ENCODE data around the gene TLR9.
A peak's percentile ranks its signal among the peaks of the same experiment; 100 is the strongest.

The TLR9 gene

DNA sequence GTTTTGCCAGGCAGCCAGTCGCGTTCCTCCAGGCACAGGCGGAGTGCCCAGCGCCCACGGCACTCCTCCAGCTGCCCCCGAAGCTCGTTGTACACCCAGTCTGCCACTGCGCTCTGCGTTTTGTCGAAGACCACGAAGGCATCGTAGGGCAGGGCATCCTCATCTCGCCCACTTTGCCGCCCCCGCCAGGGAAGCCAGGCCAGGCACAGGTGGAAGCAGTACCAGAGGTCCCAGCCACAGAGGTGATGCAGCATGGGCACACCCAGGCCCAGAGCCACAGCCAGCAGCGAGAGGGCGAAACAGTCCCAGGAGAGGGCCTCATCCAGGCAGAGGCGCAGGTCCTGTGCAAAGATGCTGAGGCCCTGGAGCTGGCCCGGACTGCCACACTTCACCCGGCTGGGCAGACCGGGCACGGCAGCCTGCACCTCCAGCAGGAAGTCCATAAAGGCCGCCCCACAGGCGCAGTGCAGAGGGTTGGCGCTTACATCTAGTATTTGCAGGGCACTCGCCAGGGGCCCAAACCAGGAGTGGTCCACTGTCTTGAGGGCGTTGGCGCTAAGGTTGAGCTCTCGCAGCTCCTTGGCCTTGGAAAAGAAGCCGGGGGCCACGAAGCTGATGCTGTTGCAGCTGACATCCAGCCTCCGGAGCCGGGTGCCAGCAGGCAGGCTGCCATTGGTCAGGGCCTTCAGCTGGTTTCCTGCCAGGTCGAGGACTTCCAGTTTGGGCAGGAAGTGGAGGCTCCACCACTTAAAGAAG, 3.7 kb downstream of the TLR9 start:
- no peak overlapping the region for H3K9ac ChIP-seq (ENCODE audit: low read length)
- WGBS, result 94% methylated on average over 34 of the region's 34 CpGs
- H3K18ac ChIP-seq (ENCODE audit: low read depth in 1 of 2, low read length in 2 of 2), result no peak overlapping the region
- no peak overlapping the region for H2AK5ac ChIP-seq (ENCODE audit: low read length, severe bottlenecking)
- H4K8ac ChIP-seq (ENCODE audit: low read length), result no peak overlapping the region
- H3K4me1 ChIP-seq (ENCODE audit: control insufficient read depth, insufficient read depth, low read depth, low read length), result peaks cover 8% of the 10 kb centered on the region
- H4K91ac ChIP-seq (ENCODE audit: low read length), result no peak overlapping the region
- H3K4me3 ChIP-seq (ENCODE audit: insufficient read depth in 1 of 2, low read depth in 1 of 2, low read length in 2 of 2), result no peak overlapping the region
- H2BK12ac ChIP-seq (ENCODE audit: low read length in 2 of 2), result no peak overlapping the region
- H3K9me3 ChIP-seq (ENCODE audit: control insufficient read depth, low read length), result no peaks in the 10 kb centered on the region
- H2BK120ac ChIP-seq (ENCODE audit: low read depth, low read length), result no peak overlapping the region
- H3K4ac ChIP-seq (ENCODE audit: low read depth in 1 of 2, low read length in 2 of 2), result no peak overlapping the region
- no peak for DNase-seq
- no peaks in the 10 kb centered on the region for H3K36me3 ChIP-seq (ENCODE audit: control insufficient read depth in 1 of 2, insufficient read depth in 2 of 2, low read depth in 1 of 2, low read length in 2 of 2)
- H2BK5ac ChIP-seq (ENCODE audit: low read depth, low read length, poor library complexity, severe bottlenecking), result no peak overlapping the region
- no peak overlapping the region for H3K4me2 ChIP-seq (ENCODE audit: low read length, poor library complexity, severe bottlenecking)
- no peak overlapping the region for H3K14ac ChIP-seq (ENCODE audit: low read length in 2 of 2)
- H2AFZ ChIP-seq (ENCODE audit: low read depth, low read length), result no peak overlapping the region
- H3K27ac ChIP-seq (ENCODE audit: low read length, poor library complexity, severe bottlenecking), result no peak overlapping the region
- no peak overlapping the region for H2BK15ac ChIP-seq (ENCODE audit: low read depth, poor library complexity, severe bottlenecking)
- no peak overlapping the region for H3K23ac ChIP-seq (ENCODE audit: low read length in 2 of 2)
- no peaks in the 10 kb centered on the region for H3K79me1 ChIP-seq (replicated peaks; ENCODE audit: low read length, poor library complexity, severe bottlenecking)
- peaks cover 0 to 7% of the 10 kb centered on the region in 2 experiments for H3K27me3 ChIP-seq (ENCODE audit: control insufficient read depth in 1 of 2, insufficient read depth in 1 of 2, low read length in 2 of 2)

- Histone ChIP-seq H2BK12ac (ENCODE audit: low read length in 2 of 2) (no peak overlapping the region), H3K79me1 (replicated peaks; ENCODE audit: low read length, poor library complexity, severe bottlenecking) (no peaks in the 10 kb centered on the region), H2AFZ (ENCODE audit: low read depth, low read length) (no peak overlapping the region), H3K9ac (ENCODE audit: low read length) (no peak overlapping the region), H3K4ac (ENCODE audit: low read depth in 1 of 2, low read length in 2 of 2) (no peak overlapping the region), H4K91ac (ENCODE audit: low read length) (no peak overlapping the region), H2BK5ac (ENCODE audit: low read depth, low read length, poor library complexity, severe bottlenecking) (no peak overlapping the region), H3K27ac (ENCODE audit: low read length, poor library complexity, severe bottlenecking) (no peak overlapping the region), H2BK120ac (ENCODE audit: low read depth, low read length) (no peak overlapping the region), H3K4me1 (ENCODE audit: control insufficient read depth, insufficient read depth, low read depth, low read length) (peaks cover 9% of the 10 kb centered on the region), H3K36me3 (ENCODE audit: control insufficient read depth in 1 of 2, insufficient read depth in 2 of 2, low read depth in 1 of 2, low read length in 2 of 2) (no peaks in the 10 kb centered on the region), H4K8ac (ENCODE audit: low read length) (no peak overlapping the region), H3K14ac (ENCODE audit: low read length in 2 of 2) (no peak overlapping the region), H3K27me3 (ENCODE audit: control insufficient read depth in 1 of 2, insufficient read depth in 1 of 2, low read length in 2 of 2) (peaks cover 0 to 7% of the 10 kb centered on the region in 2 experiments), H2AK5ac (ENCODE audit: low read length, severe bottlenecking) (no peak overlapping the region), H2BK15ac (ENCODE audit: low read depth, poor library complexity, severe bottlenecking) (no peak overlapping the region), H3K4me3 (ENCODE audit: insufficient read depth in 1 of 2, low read depth in 1 of 2, low read length in 2 of 2) (no peak overlapping the region), H3K18ac (ENCODE audit: low read depth in 1 of 2, low read length in 2 of 2) (no peak overlapping the region), H3K9me3 (ENCODE audit: control insufficient read depth, low read length) (no peaks in the 10 kb centered on the region), H3K4me2 (ENCODE audit: low read length, poor library complexity, severe bottlenecking) (no peak overlapping the region), H3K23ac (ENCODE audit: low read length in 2 of 2) (no peak overlapping the region)
- WGBS, result 95% methylated on average over 27 of the region's 27 CpGs
- DNase-seq, result no peak
These were observed 4.3 kb downstream of the TLR9 start for GRCh38 chr3:52221141-52221562.

GRCh38 chr3:52220380-52221026, 4.9 kb downstream of the TLR9 start:
- DNase-seq, result peak; percentile 71
- Histone ChIP-seq H3K4me2 (ENCODE audit: low read length, poor library complexity, severe bottlenecking) (no peak overlapping the region), H2BK5ac (ENCODE audit: low read depth, low read length, poor library complexity, severe bottlenecking) (no peak overlapping the region), H4K8ac (ENCODE audit: low read length) (no peak overlapping the region), H3K27ac (ENCODE audit: low read length, poor library complexity, severe bottlenecking) (no peak overlapping the region), H3K9me3 (ENCODE audit: control insufficient read depth, low read length) (no peaks in the 10 kb centered on the region), H3K23ac (ENCODE audit: low read length in 2 of 2) (no peak overlapping the region), H3K14ac (ENCODE audit: low read length in 2 of 2) (no peak overlapping the region), H3K79me1 (replicated peaks; ENCODE audit: low read length, poor library complexity, severe bottlenecking) (no peaks in the 10 kb centered on the region), H2BK120ac (ENCODE audit: low read depth, low read length) (no peak overlapping the region), H3K9ac (ENCODE audit: low read length) (no peak overlapping the region), H3K36me3 (ENCODE audit: control insufficient read depth in 1 of 2, insufficient read depth in 2 of 2, low read depth in 1 of 2, low read length in 2 of 2) (peaks cover 5 to 6% of the 10 kb centered on the region in 2 experiments), H2BK15ac (ENCODE audit: low read depth, poor library complexity, severe bottlenecking) (no peak overlapping the region), H4K91ac (ENCODE audit: low read length) (no peak overlapping the region), H2BK12ac (ENCODE audit: low read length in 2 of 2) (no peak overlapping the region), H3K18ac (ENCODE audit: low read depth in 1 of 2, low read length in 2 of 2) (no peak overlapping the region), H3K4me3 (ENCODE audit: insufficient read depth in 1 of 2, low read depth in 1 of 2, low read length in 2 of 2) (no peak overlapping the region), H3K4ac (ENCODE audit: low read depth in 1 of 2, low read length in 2 of 2) (no peak overlapping the region), H2AFZ (ENCODE audit: low read depth, low read length) (no peak overlapping the region), H3K4me1 (ENCODE audit: control insufficient read depth, insufficient read depth, low read depth, low read length) (peaks cover 9% of the 10 kb centered on the region), H3K27me3 (ENCODE audit: control insufficient read depth in 1 of 2, insufficient read depth in 1 of 2, low read length in 2 of 2) (peaks cover 0 to under 1% of the 10 kb centered on the region in 2 experiments), H2AK5ac (ENCODE audit: low read length, severe bottlenecking) (no peak overlapping the region)
- WGBS, result 23% methylated on average over 9 of the region's 9 CpGs

DNA sequence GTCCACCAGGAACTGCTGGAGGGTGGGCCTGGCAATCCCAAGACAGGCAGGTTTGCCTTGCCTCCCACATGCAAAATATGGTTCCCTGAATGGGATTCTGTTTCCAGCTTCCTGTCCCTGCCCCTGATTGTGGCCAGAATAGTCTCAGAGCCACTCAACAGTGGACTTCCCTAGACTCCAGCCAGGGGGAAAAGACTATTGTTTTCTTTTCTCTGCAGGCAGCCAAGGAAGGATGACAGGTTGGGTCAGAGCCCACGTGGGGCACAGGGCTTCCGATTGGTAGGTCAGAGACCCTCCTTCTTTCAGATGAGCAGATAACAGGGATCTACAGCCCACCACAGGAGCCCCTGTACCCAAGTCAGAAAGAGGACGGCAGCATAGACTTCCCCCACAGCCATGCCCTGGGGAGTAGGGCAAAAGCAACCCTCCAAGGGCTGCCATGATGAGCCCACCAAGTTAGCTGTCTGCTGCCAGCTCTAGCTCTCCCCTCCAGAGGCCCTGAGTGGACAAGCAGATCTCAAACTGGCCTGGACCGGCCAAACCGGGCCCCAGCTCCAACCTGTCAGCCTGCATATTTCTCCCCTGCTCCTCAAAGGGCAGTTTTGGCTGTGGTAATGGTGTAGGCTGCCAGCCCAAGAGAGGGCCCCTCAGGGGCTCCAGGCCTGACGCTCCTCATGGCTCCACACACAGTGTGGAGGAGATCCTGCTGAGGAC, 6.4 kb downstream of the TLR9 start:
- Histone ChIP-seq H2AFZ (ENCODE audit: low read depth, low read length) (no peak overlapping the region), H3K9me3 (ENCODE audit: control insufficient read depth, low read length) (no peaks in the 10 kb centered on the region), H3K4me1 (ENCODE audit: control insufficient read depth, insufficient read depth, low read depth, low read length) (peaks cover 9% of the 10 kb centered on the region), H3K4ac (ENCODE audit: low read depth in 1 of 2, low read length in 2 of 2) (no peak overlapping the region), H3K23ac (ENCODE audit: low read length in 2 of 2) (no peak overlapping the region), H2BK120ac (ENCODE audit: low read depth, low read length) (no peak overlapping the region), H2BK15ac (ENCODE audit: low read depth, poor library complexity, severe bottlenecking) (no peak overlapping the region), H3K79me1 (replicated peaks; ENCODE audit: low read length, poor library complexity, severe bottlenecking) (no peaks in the 10 kb centered on the region), H3K27ac (ENCODE audit: low read length, poor library complexity, severe bottlenecking) (no peak overlapping the region), H3K4me2 (ENCODE audit: low read length, poor library complexity, severe bottlenecking) (no peak overlapping the region), H3K27me3 (ENCODE audit: control insufficient read depth in 1 of 2, insufficient read depth in 1 of 2, low read length in 2 of 2) (no peaks in the 10 kb centered on the region), H2BK12ac (ENCODE audit: low read length in 2 of 2) (no peak overlapping the region), H3K14ac (ENCODE audit: low read length in 2 of 2) (no peak overlapping the region), H3K4me3 (ENCODE audit: insufficient read depth in 1 of 2, low read depth in 1 of 2, low read length in 2 of 2) (no peak overlapping the region), H4K91ac (ENCODE audit: low read length) (no peak overlapping the region), H2BK5ac (ENCODE audit: low read depth, low read length, poor library complexity, severe bottlenecking) (no peak overlapping the region), H3K18ac (ENCODE audit: low read depth in 1 of 2, low read length in 2 of 2) (no peak overlapping the region), H2AK5ac (ENCODE audit: low read length, severe bottlenecking) (no peak overlapping the region), H3K36me3 (ENCODE audit: control insufficient read depth in 1 of 2, insufficient read depth in 2 of 2, low read depth in 1 of 2, low read length in 2 of 2) (peaks cover 19 to 20% of the 10 kb centered on the region in 2 experiments), H4K8ac (ENCODE audit: low read length) (no peak overlapping the region), H3K9ac (ENCODE audit: low read length) (no peak overlapping the region)
- WGBS, result 77% methylated on average over 6 of the region's 6 CpGs
- no peak for DNase-seq

Data from mesenchymal stem cell (in vitro differentiated cells and primary cell).